K562 (cell line): ENCODE measurements around the gene DPP9. TPM values are rescaled to one million over a fixed set of nuclear protein-coding genes. Genes with fewer than 3 reads are reported as not detected.

Source experiments
- BCOR ChIP-seq: fragments of 450-650 bp; IDR thresholded peaks from 2 replicates; pipeline ENCODE4 v1.6.1; 2016
- BHLHE40 ChIP-seq: IDR thresholded peaks from 2 replicates; pipeline ENCODE4 v1.6.1; 2011; ENCODE audit warnings: low read length, improper control_type of control experiment
- CBFB ChIP-seq: sonication (generic); formaldehyde crosslinking; IDR thresholded peaks from 2 replicates; pipeline ENCODE4 v1.4.0; 2020; ENCODE audit warnings: mild to moderate bottlenecking, missing genetic modification reagents
- CCAR2 ChIP-seq: fragments of 200-400 bp; formaldehyde crosslinking; IDR thresholded peaks from 2 replicates; pipeline ENCODE4 v1.6.1; 2017; ENCODE audit warnings: mild to moderate bottlenecking, low read depth, low read length
- CHD4 ChIP-seq: fragments of 200-600 bp; sonication (generic); IDR thresholded peaks from 3 replicates; pipeline ENCODE4 v1.6.1; 2012; ENCODE audit warnings: low read depth, mild to moderate bottlenecking, mixed read lengths, low read length, inconsistent platforms; ENCODE audit not compliant: insufficient read depth, insufficient replicate concordance, poor library complexity, severe bottlenecking
- EHMT2 ChIP-seq: fragments of 450-650 bp; IDR thresholded peaks from 2 replicates; pipeline ENCODE4 v1.6.1; 2018; ENCODE audit warnings: antibody characterized with exemption
- FOXP4 ChIP-seq: sonication (generic); formaldehyde crosslinking; IDR thresholded peaks from 2 replicates; pipeline ENCODE4 v1.8.0; 2022; ENCODE audit warnings: mild to moderate bottlenecking, missing genetic modification reagents, borderline replicate concordance
- GABPB1 ChIP-seq: sonication (generic); formaldehyde crosslinking; IDR thresholded peaks from 2 replicates; pipeline ENCODE4 v1.8.0; 2022; ENCODE audit warnings: mild to moderate bottlenecking, missing genetic modification reagents
- KLF1 ChIP-seq: fragments of 450-650 bp; IDR thresholded peaks from 2 replicates; pipeline ENCODE4 v1.6.1; 2016; ENCODE audit warnings: missing genetic modification characterization, missing compliant biosample characterization
- MTA1 ChIP-seq: fragments of 450-650 bp; IDR thresholded peaks from 2 replicates; pipeline ENCODE4 v1.6.1; 2017; ENCODE audit warnings: borderline replicate concordance
- POLR2H ChIP-seq: IDR thresholded peaks from 2 replicates; pipeline ENCODE4 v1.6.1; 2016; ENCODE audit warnings: missing genetic modification characterization, low read depth, mild to moderate bottlenecking, control low read depth, missing compliant biosample characterization, moderate library complexity
- POLR3G ChIP-seq: IDR thresholded peaks from 2 replicates; pipeline ENCODE4 v1.6.1; 2011; ENCODE audit not compliant: insufficient read length, insufficient replicate concordance; ENCODE audit errors: extremely low read depth
- TOE1 ChIP-seq, 2 experiments: fragments of 450-650 bp in 1 of 2; sonication (generic) in 1 of 2; formaldehyde crosslinking in 1 of 2; IDR thresholded peaks; 2 replicates each; pipeline versions ENCODE4 v1.7.1 to v1.8.0; 2016 to 2022; ENCODE audit warnings: borderline replicate concordance in 2 of 2, mild to moderate bottlenecking in 2 of 2, antibody characterized with exemption in 1 of 2, inconsistent platforms in 1 of 2, low read depth in 1 of 2, missing genetic modification reagents in 1 of 2, moderate library complexity in 1 of 2
- ZNF589 ChIP-seq: fragments of 200-800 bp; sonication (Bioruptor generic); IDR thresholded peaks from 2 replicates; pipeline ENCODE4 v1.6.1; 2016; ENCODE audit warnings: low read depth, missing genetic modification characterization, missing compliant biosample characterization
- polyA plus RNA-seq, 8 experiments: library from polyadenylated mRNA; depleted of rRNA in 4 of 8; stranded (reverse) in 5 of 8; unstranded in 3 of 8; fragments of >200 nt; fragmentation: Nextera tagmentation in 2 of 8; fragmentation: Illumina TruSeq in 1 of 8; extraction: Ambion mirVana in 2 of 8; extraction: Trizol in 1 of 8; gene quantifications; 2 replicates each; pipeline versions ENCODE4 v1.2.1 to v1.2.3, GENCODE V29; 2011 to 2014; ENCODE audit warnings: inconsistent platforms in 1 of 8, missing spikeins in 1 of 8
- total RNA-seq, 7 experiments: library from RNA; depleted of rRNA in 6 of 7; stranded (reverse); fragments of >200 nt in 6 of 7; fragmentation: Illumina TruSeq in 2 of 7; extraction: Trizol in 2 of 7; gene quantifications; 2 replicates each; pipeline versions ENCODE4 v1.2.1 to v1.2.3, GENCODE V29; 2011 to 2021; ENCODE audit warnings: low replicate concordance in 1 of 7
- TF ChIP-seq, protein P1 (sequence below): sonication (generic); formaldehyde crosslinking; IDR thresholded peaks from 2 replicates; pipeline ENCODE4 v1.8.0; 2022; ENCODE audit warnings: mild to moderate bottlenecking, missing genetic modification reagents
- TF ChIP-seq, protein P2 (sequence below): fragments of 450-650 bp; IDR thresholded peaks from 2 replicates; pipeline ENCODE4 v1.7.1; 2018; ENCODE audit warnings: mild to moderate bottlenecking, low read depth; ENCODE audit not compliant: partially characterized antibody

DPP9 gene
- total and polyA plus RNA-seq, 9 of the 15 experiments (the other 6 are each of a cell fraction or from before 2014, with no cell fraction given), result 0.90 to 66.7 (median 24.5) TPM

GRCh38 chr19:4768934-4769777 lies 45.5 kb upstream of the DPP9 start (continued):
- TF ChIP-seq, protein P1, sequence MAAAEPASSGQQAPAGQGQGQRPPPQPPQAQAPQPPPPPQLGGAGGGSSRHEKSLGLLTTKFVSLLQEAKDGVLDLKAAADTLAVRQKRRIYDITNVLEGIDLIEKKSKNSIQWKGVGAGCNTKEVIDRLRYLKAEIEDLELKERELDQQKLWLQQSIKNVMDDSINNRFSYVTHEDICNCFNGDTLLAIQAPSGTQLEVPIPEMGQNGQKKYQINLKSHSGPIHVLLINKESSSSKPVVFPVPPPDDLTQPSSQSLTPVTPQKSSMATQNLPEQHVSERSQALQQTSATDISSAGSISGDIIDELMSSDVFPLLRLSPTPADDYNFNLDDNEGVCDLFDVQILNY, result peak; percentile 100
- TF ChIP-seq MTA1 (peak; percentile 76), CBFB (peak; percentile 94), CCAR2 (no peak), TOE1 (IDR thresholded peaks at IDR 0.05; ENCODE audit: borderline replicate concordance) (peak; percentile 66; the same call in 1 of the 2 replicates), TOE1 (CRISPR knock-in tag; IDR thresholded peaks at IDR 0.05; ENCODE audit: borderline replicate concordance, low read depth) (peak; percentile 100), POLR2H (tag) (no peak), GABPB1 (CRISPR knock-in tag) (peak; percentile 95), ZNF589 (CRISPR knock-in tag) (peak; percentile 96), POLR3G (no peak), KLF1 (tag) (no peak), CHD4 (no peak), FOXP4 (CRISPR knock-in tag) (peak; percentile 100), BCOR (no peak), EHMT2 (peak; percentile 100), BHLHE40 (no peak)
- TF ChIP-seq, protein P2, sequence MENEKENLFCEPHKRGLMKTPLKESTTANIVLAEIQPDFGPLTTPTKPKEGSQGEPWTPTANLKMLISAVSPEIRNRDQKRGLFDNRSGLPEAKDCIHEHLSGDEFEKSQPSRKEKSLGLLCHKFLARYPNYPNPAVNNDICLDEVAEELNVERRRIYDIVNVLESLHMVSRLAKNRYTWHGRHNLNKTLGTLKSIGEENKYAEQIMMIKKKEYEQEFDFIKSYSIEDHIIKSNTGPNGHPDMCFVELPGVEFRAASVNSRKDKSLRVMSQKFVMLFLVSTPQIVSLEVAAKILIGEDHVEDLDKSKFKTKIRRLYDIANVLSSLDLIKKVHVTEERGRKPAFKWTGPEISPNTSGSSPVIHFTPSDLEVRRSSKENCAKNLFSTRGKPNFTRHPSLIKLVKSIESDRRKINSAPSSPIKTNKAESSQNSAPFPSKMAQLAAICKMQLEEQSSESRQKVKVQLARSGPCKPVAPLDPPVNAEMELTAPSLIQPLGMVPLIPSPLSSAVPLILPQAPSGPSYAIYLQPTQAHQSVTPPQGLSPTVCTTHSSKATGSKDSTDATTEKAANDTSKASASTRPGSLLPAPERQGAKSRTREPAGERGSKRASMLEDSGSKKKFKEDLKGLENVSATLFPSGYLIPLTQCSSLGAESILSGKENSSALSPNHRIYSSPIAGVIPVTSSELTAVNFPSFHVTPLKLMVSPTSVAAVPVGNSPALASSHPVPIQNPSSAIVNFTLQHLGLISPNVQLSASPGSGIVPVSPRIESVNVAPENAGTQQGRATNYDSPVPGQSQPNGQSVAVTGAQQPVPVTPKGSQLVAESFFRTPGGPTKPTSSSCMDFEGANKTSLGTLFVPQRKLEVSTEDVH, result peak; percentile 94
